OCI-LY1 (cell line): Measurements from ENCODE around the gene LRCH1.

ENCODE experiments used
- EZH2 ChIP-seq: fragments of 200-600 bp; sonication (generic), shearing (Covaris generic); IDR thresholded peaks from 2 replicates; pipeline ENCODE4 v1.8.0; 2017; ENCODE audit warnings: borderline replicate concordance, mixed run types, mild to moderate bottlenecking, antibody characterized with exemption, low read length, moderate library complexity, mixed read lengths
- TF ChIP-seq, protein P1 (sequence below): fragments of 200-600 bp; sonication (generic), shearing (Covaris generic); IDR thresholded peaks from 2 replicates; pipeline ENCODE4 v1.5.1; 2017; ENCODE audit warnings: mild to moderate bottlenecking, antibody characterized with exemption, low read length, moderate library complexity, mixed read lengths

DNA sequence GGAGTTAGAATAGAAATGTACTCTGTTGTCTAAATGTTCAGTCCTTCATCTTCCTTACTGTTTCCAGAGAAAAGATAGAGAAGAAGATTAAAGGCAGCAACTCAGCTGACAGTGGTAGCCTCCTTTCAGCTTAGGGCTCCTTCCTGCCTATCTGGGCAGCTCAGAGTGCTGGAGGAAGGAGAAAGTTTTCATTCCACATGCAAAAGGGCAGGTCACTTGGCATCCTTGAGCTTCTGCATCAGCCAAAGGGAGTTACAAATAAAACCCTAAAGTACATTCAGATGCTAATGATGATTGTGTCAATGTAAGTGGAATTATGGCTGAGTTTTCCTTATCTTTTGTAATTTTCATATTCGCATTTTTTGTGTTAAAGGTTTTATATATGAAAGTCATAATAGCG, 185.1 kb downstream of the LRCH1 start:
- TF ChIP-seq, protein P1, sequence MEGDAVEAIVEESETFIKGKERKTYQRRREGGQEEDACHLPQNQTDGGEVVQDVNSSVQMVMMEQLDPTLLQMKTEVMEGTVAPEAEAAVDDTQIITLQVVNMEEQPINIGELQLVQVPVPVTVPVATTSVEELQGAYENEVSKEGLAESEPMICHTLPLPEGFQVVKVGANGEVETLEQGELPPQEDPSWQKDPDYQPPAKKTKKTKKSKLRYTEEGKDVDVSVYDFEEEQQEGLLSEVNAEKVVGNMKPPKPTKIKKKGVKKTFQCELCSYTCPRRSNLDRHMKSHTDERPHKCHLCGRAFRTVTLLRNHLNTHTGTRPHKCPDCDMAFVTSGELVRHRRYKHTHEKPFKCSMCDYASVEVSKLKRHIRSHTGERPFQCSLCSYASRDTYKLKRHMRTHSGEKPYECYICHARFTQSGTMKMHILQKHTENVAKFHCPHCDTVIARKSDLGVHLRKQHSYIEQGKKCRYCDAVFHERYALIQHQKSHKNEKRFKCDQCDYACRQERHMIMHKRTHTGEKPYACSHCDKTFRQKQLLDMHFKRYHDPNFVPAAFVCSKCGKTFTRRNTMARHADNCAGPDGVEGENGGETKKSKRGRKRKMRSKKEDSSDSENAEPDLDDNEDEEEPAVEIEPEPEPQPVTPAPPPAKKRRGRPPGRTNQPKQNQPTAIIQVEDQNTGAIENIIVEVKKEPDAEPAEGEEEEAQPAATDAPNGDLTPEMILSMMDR = no peak
- no peak for TF ChIP-seq EZH2
